Gastrocnemius medialis (tissue), 4 donors: ENCODE results near the gene SRSF3. TPM values are rescaled to one million over a fixed set of nuclear protein-coding genes. Genes with fewer than 3 reads are reported as not detected.
A peak's percentile ranks its signal among the peaks of the same experiment; 100 is the strongest.

Experiments
- ATAC-seq, 2 donors: fragments of 150-250 bp; one replicate each; pipeline ENCODE4 v1.9.1; 2016
- DNase-seq, 2 donors: peaks; one replicate each; pipeline ENCODE4 v3.0.0-alpha.2; 2019
- H3K27ac ChIP-seq, 4 donors: fragments of 200-600 bp; sonication (generic); 1 replicate in 1 of 4; 2 replicates in 3 of 4; pipeline ENCODE4 v1.5.1; 2016 to 2018; ENCODE audit warnings: mild to moderate bottlenecking in 2 of 4, moderate library complexity in 1 of 4
- H3K27me3 ChIP-seq, 3 donors: fragments of 200-600 bp; sonication (generic) in 2 of 3; 1 replicate in 1 of 3; 2 replicates in 2 of 3; pipeline versions ENCODE4 v1.5.1 to v1.6.0; 2016 to 2019; ENCODE audit warnings: mild to moderate bottlenecking in 1 of 3, moderate library complexity in 1 of 3
- H3K36me3 ChIP-seq, 2 donors: fragments of 200-600 bp; sonication (generic) in 1 of 2; one replicate each; pipeline ENCODE4 v1.5.1; 2017 to 2018
- H3K4me1 ChIP-seq, 2 donors: fragments of 200-600 bp; sonication (generic) in 1 of 2; one replicate each; pipeline ENCODE4 v1.5.1; 2016 to 2017; ENCODE audit warnings: mild to moderate bottlenecking in 2 of 2
- H3K4me3 ChIP-seq, 4 donors: fragments of 200-600 bp; sonication (generic) in 3 of 4; 1 replicate in 1 of 4; 2 replicates in 3 of 4; pipeline ENCODE4 v1.5.1; 2016 to 2019; ENCODE audit warnings: mild to moderate bottlenecking in 2 of 4
- H3K9me3 ChIP-seq, 3 donors: fragments of 200-600 bp; sonication (generic) in 2 of 3; 1 replicate in 1 of 3; 2 replicates in 2 of 3; pipeline ENCODE4 v1.5.1; 2016 to 2019
- POLR2A ChIP-seq, 2 donors: fragments of 450-650 bp; IDR thresholded peaks; one replicate each; pipeline ENCODE4 v1.6.1; 2017; ENCODE audit warnings: antibody characterized with exemption in 2 of 2, mild to moderate bottlenecking in 2 of 2, moderate library complexity in 2 of 2
- in situ Hi-C, 4 donors: fragments of 200-750 bp; cut with MboI; loops; one replicate each; pipeline versions ENCODE4 v1.15.0 to v1.8.0; 2017; ENCODE audit warnings: low sequenced_read_pairs in 4 of 4
- intact Hi-C: fragments of 100-400 bp; cut with DNase I; formaldehyde crosslinking; loops from one replicate; pipeline ENCODE4 v1.15.1; 2023; ENCODE audit warnings: low total_unique reads
- total RNA-seq, 4 donors: library from RNA; depleted of rRNA; stranded (reverse); fragments of >200 nt; gene quantifications; one replicate each; pipeline versions ENCODE4 v1.1.0 to v1.2.3, GENCODE V29; 2016
- TF ChIP-seq, protein P1 (sequence below), 5 experiments: fragments of 450-650 bp in 3 of 5; fragments of 200-600 bp in 2 of 5; sonication (generic) in 2 of 5; IDR thresholded peaks in 4 of 5; conservative IDR thresholded peaks in 1 of 5; 1 replicate in 4 of 5; 2 replicates in 1 of 5; pipeline ENCODE4 v1.5.1; 2016 to 2019; ENCODE audit warnings: antibody characterized with exemption in 5 of 5, mild to moderate bottlenecking in 3 of 5, moderate library complexity in 3 of 5

SRSF3 gene
- total RNA-seq, 4 donors from 2014 or later: 66.3 to 118 (median 83.2) TPM

DNA sequence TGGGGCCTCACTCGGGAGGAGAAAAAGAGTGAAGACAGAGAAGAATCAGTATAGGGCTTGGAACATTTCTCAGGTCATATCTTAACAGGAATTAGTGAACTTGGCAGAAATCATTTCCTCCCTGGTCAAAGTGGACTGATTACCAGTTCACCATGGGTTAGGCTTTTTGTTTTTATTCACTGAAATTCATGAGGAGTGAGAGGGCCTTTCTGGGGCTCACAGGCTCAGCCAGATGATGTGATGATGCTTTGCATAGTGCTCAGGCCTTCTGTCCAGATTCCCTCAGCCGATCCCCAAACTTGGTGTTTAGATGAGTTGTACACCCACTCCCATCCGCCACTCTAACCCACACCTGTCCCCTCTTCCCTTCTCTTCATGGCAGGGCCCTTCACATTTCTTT lies 32.5 kb downstream of the SRSF3 start:
- peak overlapping the region in 1 of 4 donors; percentile 70 for H3K27ac ChIP-seq
- H3K9me3 ChIP-seq: no peaks in the 10 kb centered on the region
- DNase-seq: no peak
- in situ Hi-C loops: loop anchor here in 2 of 4 donors (10.0 kb wide), 2 partner anchors 58 to 128 kb away; no protein-coding TSS in a partner anchor
- H3K4me3 ChIP-seq: no peak overlapping the region
- no peaks in the 10 kb centered on the region for H3K27me3 ChIP-seq
- H3K4me1 ChIP-seq: peaks cover 29 to 32% of the 10 kb centered on the region in 2 donors
- intact Hi-C loops: no loop called here
- no peak for TF ChIP-seq POLR2A (IDR thresholded peaks at IDR 0.05)
- TF ChIP-seq, protein P1, sequence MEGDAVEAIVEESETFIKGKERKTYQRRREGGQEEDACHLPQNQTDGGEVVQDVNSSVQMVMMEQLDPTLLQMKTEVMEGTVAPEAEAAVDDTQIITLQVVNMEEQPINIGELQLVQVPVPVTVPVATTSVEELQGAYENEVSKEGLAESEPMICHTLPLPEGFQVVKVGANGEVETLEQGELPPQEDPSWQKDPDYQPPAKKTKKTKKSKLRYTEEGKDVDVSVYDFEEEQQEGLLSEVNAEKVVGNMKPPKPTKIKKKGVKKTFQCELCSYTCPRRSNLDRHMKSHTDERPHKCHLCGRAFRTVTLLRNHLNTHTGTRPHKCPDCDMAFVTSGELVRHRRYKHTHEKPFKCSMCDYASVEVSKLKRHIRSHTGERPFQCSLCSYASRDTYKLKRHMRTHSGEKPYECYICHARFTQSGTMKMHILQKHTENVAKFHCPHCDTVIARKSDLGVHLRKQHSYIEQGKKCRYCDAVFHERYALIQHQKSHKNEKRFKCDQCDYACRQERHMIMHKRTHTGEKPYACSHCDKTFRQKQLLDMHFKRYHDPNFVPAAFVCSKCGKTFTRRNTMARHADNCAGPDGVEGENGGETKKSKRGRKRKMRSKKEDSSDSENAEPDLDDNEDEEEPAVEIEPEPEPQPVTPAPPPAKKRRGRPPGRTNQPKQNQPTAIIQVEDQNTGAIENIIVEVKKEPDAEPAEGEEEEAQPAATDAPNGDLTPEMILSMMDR (IDR thresholded peaks at IDR 0.05 in 4 of 5, conservative IDR thresholded peaks at IDR 0.05 in 1 of 5): no peak
- ATAC-seq: no peak
- H3K36me3 ChIP-seq: no peaks in the 10 kb centered on the region

DNA sequence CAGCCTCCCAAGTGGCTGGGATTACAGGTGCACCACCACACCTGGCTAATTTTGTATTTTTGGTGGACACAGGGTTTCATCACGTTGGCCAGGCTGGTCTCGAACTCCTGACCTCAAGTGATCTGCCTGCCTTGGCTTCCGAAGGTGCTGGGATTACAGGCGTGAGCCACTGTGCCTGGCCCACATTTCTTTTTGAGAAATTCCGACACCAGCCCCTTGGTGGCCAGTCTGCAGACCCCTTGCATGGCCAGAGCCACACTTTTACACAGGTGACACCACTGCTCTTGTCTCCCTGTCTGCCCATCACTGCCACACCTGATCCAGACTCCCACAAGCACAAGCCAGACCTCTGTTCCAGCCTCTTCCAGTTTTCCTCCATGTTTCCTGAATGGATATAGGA lies 33.0 kb downstream of the SRSF3 start:
- in situ Hi-C loops (loop anchor here in 2 of 4 donors (10.0 kb wide), 2 partner anchors 58 to 128 kb away; no protein-coding TSS in a partner anchor), intact Hi-C loops (no loop called here)
- DNase-seq (no peak), ATAC-seq (no peak)
- no peak for TF ChIP-seq POLR2A (IDR thresholded peaks at IDR 0.05)
- Histone ChIP-seq H3K27me3 (no peaks in the 10 kb centered on the region), H3K4me3 (no peak overlapping the region), H3K9me3 (no peaks in the 10 kb centered on the region), H3K27ac (peak overlapping the region; percentile 16 to 70 (median 60)), H3K36me3 (no peaks in the 10 kb centered on the region), H3K4me1 (peaks cover 29 to 32% of the 10 kb centered on the region in 2 donors)

DNA sequence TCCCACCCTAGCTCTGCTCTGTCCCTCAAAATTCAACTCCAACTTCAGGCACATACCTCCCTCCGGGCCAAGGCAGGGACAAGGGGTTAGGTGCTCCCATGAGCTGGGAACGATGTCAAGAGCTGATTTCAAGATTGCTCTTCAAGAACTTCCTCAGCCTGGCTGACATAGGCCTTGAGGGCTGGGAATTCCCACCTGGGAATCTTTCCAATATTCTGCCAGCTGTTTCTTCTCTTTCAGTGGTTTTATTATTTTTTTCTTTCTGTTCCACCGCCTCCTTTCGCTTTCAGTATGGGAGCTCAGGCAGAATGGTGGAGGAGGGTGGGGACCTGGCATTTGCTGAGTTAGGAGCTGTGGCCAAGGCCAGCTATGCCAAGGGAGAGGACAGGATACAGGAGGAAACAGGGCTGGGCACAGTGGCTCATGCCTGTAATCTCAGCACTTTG lies 33.7 kb downstream of the SRSF3 start:
- Histone ChIP-seq H3K27ac (peak overlapping the region; percentile 16 to 70 (median 60)), H3K36me3 (no peaks in the 10 kb centered on the region), H3K4me1 (peaks cover 28 to 32% of the 10 kb centered on the region in 2 donors), H3K9me3 (no peaks in the 10 kb centered on the region), H3K4me3 (no peak overlapping the region), H3K27me3 (no peaks in the 10 kb centered on the region)
- intact Hi-C loops: no loop called here
- DNase-seq (peak in 1 of 2 donors; percentile 61), ATAC-seq (peak; percentile 24 to 26)
- in situ Hi-C loops: loop anchor here in 2 of 4 donors (10.0 kb wide), 2 partner anchors 57 to 127 kb away; no protein-coding TSS in a partner anchor
- TF ChIP-seq, protein P1 (IDR thresholded peaks at IDR 0.05 in 4 of 5, conservative IDR thresholded peaks at IDR 0.05 in 1 of 5): no peak
- TF ChIP-seq POLR2A (IDR thresholded peaks at IDR 0.05): no peak

DNA sequence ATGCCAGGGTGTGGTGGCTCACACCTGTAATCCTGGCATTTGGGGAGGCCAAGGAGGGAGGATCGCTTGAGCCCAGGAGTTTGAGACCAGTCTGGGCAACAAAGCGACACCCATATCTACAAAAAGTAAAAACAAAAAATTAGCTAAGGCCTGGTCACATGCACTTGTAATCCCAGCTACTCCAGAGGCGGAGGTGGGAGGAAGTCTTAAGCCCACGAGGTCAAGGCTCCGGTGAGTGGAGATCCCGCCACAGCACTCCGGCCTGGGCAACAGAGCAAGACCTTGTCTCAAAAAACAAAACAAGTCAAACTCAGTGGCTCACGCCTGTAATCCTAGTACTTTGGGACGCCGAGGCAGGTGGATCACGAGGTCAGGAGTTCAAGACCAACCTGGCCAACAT lies 35.6 kb downstream of the SRSF3 start:
- no peaks in the 10 kb centered on the region for H3K36me3 ChIP-seq
- H3K4me3 ChIP-seq: no peak overlapping the region
- TF ChIP-seq POLR2A (IDR thresholded peaks at IDR 0.05): no peak
- TF ChIP-seq, protein P1 (IDR thresholded peaks at IDR 0.05 in 4 of 5, conservative IDR thresholded peaks at IDR 0.05 in 1 of 5): no peak
- intact Hi-C loops: no loop called here
- no peaks in the 10 kb centered on the region for H3K9me3 ChIP-seq
- in situ Hi-C loops: loop anchor here in 2 of 4 donors (10.0 kb wide), 2 partner anchors 55 to 125 kb away; no protein-coding TSS in a partner anchor
- H3K4me1 ChIP-seq: peaks cover 13 to 20% of the 10 kb centered on the region in 2 donors
- DNase-seq (no peak), ATAC-seq (no peak)
- peak overlapping the region in 3 of 4 donors; percentile 52 to 76 (median 65) for H3K27ac ChIP-seq
- no peaks in the 10 kb centered on the region for H3K27me3 ChIP-seq

DNA sequence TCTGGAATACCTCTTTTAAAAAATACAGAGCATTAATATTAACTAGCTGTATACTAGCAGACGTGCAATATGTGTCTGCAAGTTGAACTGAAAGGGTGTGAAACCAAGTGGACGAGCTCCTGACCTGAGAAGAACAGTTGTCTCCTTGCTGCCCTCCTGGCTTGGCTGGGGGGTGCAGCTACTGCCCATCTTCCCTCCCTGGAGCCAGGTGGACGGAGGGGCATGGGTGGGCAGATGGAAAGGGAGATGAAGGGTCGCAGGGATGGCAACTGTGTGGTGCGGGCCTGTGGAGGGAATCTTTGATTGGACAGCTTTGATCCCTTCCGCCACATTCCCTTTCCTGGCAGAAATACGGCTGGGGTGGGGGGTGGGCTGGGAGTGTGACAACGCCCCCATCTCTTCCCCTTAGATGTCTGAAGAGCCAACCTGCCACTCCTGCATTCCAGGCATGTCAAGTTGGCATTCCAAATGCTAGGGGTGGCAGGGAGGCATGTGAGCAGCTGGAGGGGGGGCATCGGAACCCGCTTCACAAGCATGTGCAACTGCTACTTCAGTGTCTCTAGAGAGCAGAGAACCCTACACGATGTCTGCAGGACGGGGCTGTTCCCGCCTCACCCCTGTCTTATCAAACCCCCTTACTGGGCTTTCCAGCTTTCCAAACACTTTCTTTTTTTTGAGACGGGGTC lies 37.3 kb downstream of the SRSF3 start:
- no peaks in the 10 kb centered on the region for H3K9me3 ChIP-seq
- DNase-seq: no peak
- in situ Hi-C loops: no loop called here
- H3K4me1 ChIP-seq: peaks cover 13 to 18% of the 10 kb centered on the region in 2 donors
- intact Hi-C loops: no loop called here
- H3K27me3 ChIP-seq: no peaks in the 10 kb centered on the region
- TF ChIP-seq, protein P1 (IDR thresholded peaks at IDR 0.05 in 4 of 5, conservative IDR thresholded peaks at IDR 0.05 in 1 of 5): no peak
- no peak for TF ChIP-seq POLR2A (IDR thresholded peaks at IDR 0.05)
- H3K27ac ChIP-seq: no peak overlapping the region
- H3K36me3 ChIP-seq: no peaks in the 10 kb centered on the region
- no peak overlapping the region for H3K4me3 ChIP-seq
- no peak for ATAC-seq
